Natural killer cell (primary cell): ENCODE measurements around the gene C20orf144. TPM values are rescaled to one million over a fixed set of nuclear protein-coding genes. Genes with fewer than 3 reads are reported as not detected.

Experiments used
- ATAC-seq, 3 donors: fragments of 150-1000 bp in 2 of 3; fragments of 200-7000 bp in 1 of 3; cut with Tn5 transposase; 1 replicate in 1 of 3; 2 replicates in 2 of 3; pipeline ENCODE4 v1.10.0; 2021; ENCODE audit warnings: mild to moderate bottlenecking in 2 of 3, moderate library complexity in 2 of 3
- DNase-seq, 2 donors: peaks; one replicate each; pipeline versions ENCODE4 v3.0.0 to v3.0.0-alpha.2; 2013 to 2021; ENCODE audit warnings: mixed read lengths in 1 of 2
- H3K27ac ChIP-seq: one replicate; pipeline ENCODE4 v1.5.1; 2013; ENCODE audit warnings: mild to moderate bottlenecking, low read length
- H3K27me3 ChIP-seq: one replicate; pipeline ENCODE4 v1.6.1; 2013; ENCODE audit warnings: low read length; ENCODE audit not compliant: control insufficient read depth, insufficient read depth
- H3K36me3 ChIP-seq: one replicate; pipeline ENCODE4 v1.6.1; 2013; ENCODE audit warnings: low read length; ENCODE audit not compliant: control insufficient read depth, insufficient read depth
- H3K4me1 ChIP-seq: one replicate; pipeline ENCODE4 v1.6.1; 2013; ENCODE audit warnings: low read length; ENCODE audit not compliant: control insufficient read depth, insufficient read depth
- H3K4me3 ChIP-seq: one replicate; pipeline ENCODE4 v1.5.1; 2013; ENCODE audit warnings: low read length
- H3K9me3 ChIP-seq: one replicate; pipeline ENCODE4 v1.6.1; 2013; ENCODE audit warnings: low read length; ENCODE audit not compliant: control insufficient read depth, insufficient read depth
- H3K27ac Mint-ChIP-seq, 2 donors: one replicate each; pipeline ENCODE4 v1.8.0; 2022; ENCODE audit warnings: mild to moderate bottlenecking in 2 of 2, mixed read lengths in 2 of 2, moderate library complexity in 1 of 2
- H3K27me3 Mint-ChIP-seq, 2 donors: one replicate each; pipeline ENCODE4 v1.8.0; 2022; ENCODE audit warnings: low read depth in 2 of 2, mixed read lengths in 2 of 2
- H3K36me3 Mint-ChIP-seq: one replicate; pipeline ENCODE4 v1.8.0; 2022; ENCODE audit warnings: mixed read lengths
- H3K4me1 Mint-ChIP-seq, 2 donors: one replicate each; pipeline ENCODE4 v1.8.0; 2022; ENCODE audit warnings: mixed read lengths in 2 of 2
- H3K4me3 Mint-ChIP-seq: one replicate; pipeline ENCODE4 v1.8.0; 2022; ENCODE audit warnings: mild to moderate bottlenecking, moderate library complexity, mixed read lengths
- H3K9me3 Mint-ChIP-seq, 2 donors: one replicate each; pipeline ENCODE4 v1.8.0; 2022; ENCODE audit warnings: mixed read lengths in 2 of 2
- CTCF ChIP-seq: fragments of 200-600 bp; IDR thresholded peaks from one replicate; pipeline ENCODE4 v1.8.0; 2022; ENCODE audit warnings: antibody characterized with exemption
- WGBS: methylation state at CpG from one replicate; pipeline ENCODE4 v1.1.7; 2013; ENCODE audit warnings: missing lambda C conversion rate; ENCODE audit not compliant: insufficient coverage; 5-methylcytosine and 5-hydroxymethylcytosine counted together
- intact Hi-C: fragments of 100-400 bp; cut with micrococcal nuclease; formaldehyde crosslinking; loops from one replicate; pipeline ENCODE4 v1.14.2; 2022
- total RNA-seq, 4 donors: library from RNA; stranded (reverse); fragments of 120-200 nt in 1 of 4; gene quantifications; one replicate each; pipeline versions ENCODE4 v1.2.3 to v1.2.4, GENCODE V29; 2013 to 2022

Gene C20orf144
- total RNA-seq, 3 donors from 2014 or later (not counting 1 experiment from before 2014, with no cell fraction given) = 0.25 to 0.41 (median 0.33) TPM

GRCh38 chr20:33687993-33688937 lies 26.1 kb downstream of the C20orf144 start:
- Histone ChIP-seq H3K27ac (no peak overlapping the region), H3K4me3 (no peak overlapping the region), H3K27me3 (no peaks in the 10 kb centered on the region), H3K36me3 (no peaks in the 10 kb centered on the region), H3K4me1 (peaks cover 39% of the 10 kb centered on the region), H3K9me3 (no peaks in the 10 kb centered on the region)
- H3K27me3 Mint-ChIP-seq = no peaks in the 10 kb centered on the region
- peaks cover 19 to 24% of the 10 kb centered on the region in 2 donors for H3K4me1 Mint-ChIP-seq
- TF ChIP-seq CTCF = no peak
- no peak overlapping the region for H3K4me3 Mint-ChIP-seq
- DNase-seq = no peak
- H3K9me3 Mint-ChIP-seq = no peaks in the 10 kb centered on the region
- ATAC-seq = no peak
- no peaks in the 10 kb centered on the region for H3K36me3 Mint-ChIP-seq
- H3K27ac Mint-ChIP-seq = peak overlapping the region; percentile 21 to 85
- intact Hi-C loops = loop anchor here (2.0 kb wide), 1 partner anchor 21 kb away; the partner anchor contains the start of gene ACTL10
- 93% methylated on average over 3 of the region's 3 CpGs for WGBS

GRCh38 chr20:33688938-33689424 lies 26.9 kb downstream of the C20orf144 start:
- WGBS = 100% methylated on average over 3 of the region's 3 CpGs
- intact Hi-C loops = no loop called here
- ATAC-seq = no peak

GRCh38 chr20:33689493-33689892 lies 27.4 kb downstream of the C20orf144 start:
- peaks cover 19 to 24% of the 10 kb centered on the region in 2 donors for H3K4me1 Mint-ChIP-seq
- peak overlapping the region; percentile 74 to 85 for H3K27ac Mint-ChIP-seq

More at GRCh38 chr20:33688938-33689424, 26.9 kb downstream of the C20orf144 start:
- H3K4me1 Mint-ChIP-seq = peaks cover 19 to 24% of the 10 kb centered on the region in 2 donors
- no peak overlapping the region for H3K4me3 ChIP-seq
- no peak for TF ChIP-seq CTCF
- DNase-seq = no peak
- H3K9me3 ChIP-seq = no peaks in the 10 kb centered on the region
- H3K27ac Mint-ChIP-seq = peak overlapping the region in 1 of 2 donors; percentile 85
- peak overlapping the region; percentile 9 for H3K4me3 Mint-ChIP-seq
- no peaks in the 10 kb centered on the region for H3K27me3 Mint-ChIP-seq
- H3K4me1 ChIP-seq = peaks cover 39% of the 10 kb centered on the region
- H3K36me3 Mint-ChIP-seq = no peaks in the 10 kb centered on the region
- no peaks in the 10 kb centered on the region for H3K36me3 ChIP-seq
- H3K27me3 ChIP-seq = no peaks in the 10 kb centered on the region
- no peaks in the 10 kb centered on the region for H3K9me3 Mint-ChIP-seq
- no peak overlapping the region for H3K27ac ChIP-seq

More at GRCh38 chr20:33689493-33689892, 27.4 kb downstream of the C20orf144 start:
- TF ChIP-seq CTCF = no peak
- no peaks in the 10 kb centered on the region for H3K9me3 ChIP-seq
- no peaks in the 10 kb centered on the region for H3K36me3 ChIP-seq
- no peak for DNase-seq
- WGBS = no CpG with 5 or more reads among the region's 1 CpG
- H3K27me3 Mint-ChIP-seq = no peaks in the 10 kb centered on the region
- no peaks in the 10 kb centered on the region for H3K9me3 Mint-ChIP-seq
- H3K27ac ChIP-seq = no peak overlapping the region
- intact Hi-C loops = no loop called here
- no peak overlapping the region for H3K4me3 ChIP-seq
- no peaks in the 10 kb centered on the region for H3K36me3 Mint-ChIP-seq
- no peak for ATAC-seq
- H3K4me3 Mint-ChIP-seq = no peak overlapping the region
- peaks cover 39% of the 10 kb centered on the region for H3K4me1 ChIP-seq
- H3K27me3 ChIP-seq = no peaks in the 10 kb centered on the region
